SU-DHL-6 (cell line): ENCODE measurements around the gene LEF1.

Experiments
- H2AFZ ChIP-seq: fragments of 200-600 bp; sonication (generic); 2 replicates; pipeline ENCODE4 v1.6.1; 2014; ENCODE audit warnings: low read depth, mild to moderate bottlenecking, moderate library complexity, mixed read lengths, antibody characterized with exemption, low read length; ENCODE audit not compliant: severe bottlenecking
- H3F3A ChIP-seq: fragments of 200-600 bp; shearing (Covaris generic); 2 replicates; pipeline ENCODE4 v1.6.0; 2016; ENCODE audit warnings: antibody characterized with exemption, mild to moderate bottlenecking; ENCODE audit not compliant: insufficient read depth
- H3K27ac ChIP-seq: fragments of 200-600 bp; sonication (generic); 2 replicates; pipeline ENCODE4 v1.5.1; 2016; ENCODE audit warnings: low read depth, mild to moderate bottlenecking, low read length, moderate library complexity, mixed read lengths
- H3K27me3 ChIP-seq: fragments of 200-600 bp; sonication (generic), shearing (Covaris generic); 2 replicates; pipeline ENCODE4 v1.6.0; 2014; ENCODE audit warnings: mild to moderate bottlenecking, low read length
- H3K36me3 ChIP-seq: fragments of 200-600 bp; sonication (generic); 2 replicates; pipeline ENCODE4 v1.6.1; 2014; ENCODE audit warnings: mild to moderate bottlenecking, low read length, mixed read lengths
- H3K4me2 ChIP-seq: fragments of 300-600, 200-600 bp; shearing (Covaris generic), sonication (generic); 2 replicates; pipeline ENCODE4 v1.6.0; 2014; ENCODE audit warnings: low read length, low read depth, mild to moderate bottlenecking; ENCODE audit not compliant: poor library complexity, severe bottlenecking
- H3K4me3 ChIP-seq: fragments of 200-600 bp; sonication (generic); 2 replicates; pipeline ENCODE4 v1.5.1; 2014; ENCODE audit warnings: antibody characterized with exemption, low read length, mild to moderate bottlenecking, mixed read lengths; ENCODE audit not compliant: insufficient read depth, poor library complexity, severe bottlenecking
- H3K79me2 ChIP-seq: fragments of 200-600 bp; sonication (generic); 2 replicates; pipeline ENCODE4 v1.6.1; 2014; ENCODE audit warnings: mild to moderate bottlenecking, low read length, moderate library complexity; ENCODE audit not compliant: insufficient read depth
- H3K9ac ChIP-seq: fragments of 200-600 bp; sonication (generic); 2 replicates; pipeline ENCODE4 v1.7.0; 2014; ENCODE audit warnings: mild to moderate bottlenecking, low read length
- H3K9me2 ChIP-seq: fragments of 200-600 bp; sonication (generic); replicated peaks from 2 replicates; pipeline ENCODE4 v1.6.1; 2014; ENCODE audit warnings: low read length; ENCODE audit not compliant: insufficient read depth
- H3K9me3 ChIP-seq: fragments of 200-600 bp; sonication (generic); 2 replicates; pipeline ENCODE4 v1.6.1; 2014; ENCODE audit warnings: low read length, mixed read lengths; ENCODE audit not compliant: insufficient read depth
- H4K20me1 ChIP-seq: fragments of 200-600 bp; sonication (generic); 2 replicates; pipeline ENCODE4 v1.6.1; 2014; ENCODE audit warnings: low read depth, mild to moderate bottlenecking, antibody characterized with exemption, low read length, moderate library complexity, mixed read lengths
- EZH2phosphoT487 ChIP-seq: fragments of 200-600 bp; sonication (generic), shearing (Covaris generic); conservative IDR thresholded peaks from 2 replicates; pipeline ENCODE4 v1.6.1; 2018; ENCODE audit warnings: mild to moderate bottlenecking, antibody characterized with exemption, low read length, moderate library complexity, mixed read lengths
- TF ChIP-seq, protein P1 (sequence below): fragments of 200-600 bp; sonication (generic); IDR thresholded peaks from one replicate; pipeline ENCODE4 v1.5.1; 2017; ENCODE audit warnings: antibody characterized with exemption, mild to moderate bottlenecking, low read length, moderate library complexity; ENCODE audit not compliant: insufficient read depth, poor library complexity, severe bottlenecking

The LEF1 gene

DNA sequence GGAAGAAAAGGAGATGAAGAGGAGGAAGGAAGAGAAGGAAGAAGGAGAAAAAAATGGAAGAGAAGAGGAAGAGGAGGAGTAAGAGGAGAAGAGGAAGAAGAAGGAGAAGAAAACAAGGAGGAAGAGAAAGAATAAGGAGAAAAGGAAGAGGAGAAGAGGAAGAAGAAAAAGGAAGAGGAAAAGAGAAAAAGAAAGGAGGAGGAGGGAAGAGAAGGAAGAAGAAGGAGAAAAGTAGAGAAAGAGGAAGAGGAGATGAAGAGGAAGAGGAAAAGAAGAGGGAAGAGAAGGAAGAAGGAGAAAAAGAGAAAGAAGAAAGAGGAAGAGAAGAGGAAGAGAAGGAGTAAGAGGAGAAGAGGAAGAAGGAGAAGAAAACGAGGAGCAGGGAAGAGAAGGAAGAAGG, 11.8 kb upstream of the LEF1 start:
- Histone ChIP-seq H3K9me3 (no peaks in the 10 kb centered on the region), H3K27ac (no peak overlapping the region), H3K9me2 (no peaks in the 10 kb centered on the region), H3K9ac (no peak overlapping the region), H4K20me1 (no peaks in the 10 kb centered on the region), H3K27me3 (no peaks in the 10 kb centered on the region), H3K4me3 (no peak overlapping the region), H2AFZ (no peak overlapping the region), H3K79me2 (no peaks in the 10 kb centered on the region), H3F3A (no peaks in the 10 kb centered on the region), H3K4me2 (no peak overlapping the region), H3K36me3 (no peaks in the 10 kb centered on the region)
- TF ChIP-seq, protein P1, sequence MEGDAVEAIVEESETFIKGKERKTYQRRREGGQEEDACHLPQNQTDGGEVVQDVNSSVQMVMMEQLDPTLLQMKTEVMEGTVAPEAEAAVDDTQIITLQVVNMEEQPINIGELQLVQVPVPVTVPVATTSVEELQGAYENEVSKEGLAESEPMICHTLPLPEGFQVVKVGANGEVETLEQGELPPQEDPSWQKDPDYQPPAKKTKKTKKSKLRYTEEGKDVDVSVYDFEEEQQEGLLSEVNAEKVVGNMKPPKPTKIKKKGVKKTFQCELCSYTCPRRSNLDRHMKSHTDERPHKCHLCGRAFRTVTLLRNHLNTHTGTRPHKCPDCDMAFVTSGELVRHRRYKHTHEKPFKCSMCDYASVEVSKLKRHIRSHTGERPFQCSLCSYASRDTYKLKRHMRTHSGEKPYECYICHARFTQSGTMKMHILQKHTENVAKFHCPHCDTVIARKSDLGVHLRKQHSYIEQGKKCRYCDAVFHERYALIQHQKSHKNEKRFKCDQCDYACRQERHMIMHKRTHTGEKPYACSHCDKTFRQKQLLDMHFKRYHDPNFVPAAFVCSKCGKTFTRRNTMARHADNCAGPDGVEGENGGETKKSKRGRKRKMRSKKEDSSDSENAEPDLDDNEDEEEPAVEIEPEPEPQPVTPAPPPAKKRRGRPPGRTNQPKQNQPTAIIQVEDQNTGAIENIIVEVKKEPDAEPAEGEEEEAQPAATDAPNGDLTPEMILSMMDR: no peak

DNA sequence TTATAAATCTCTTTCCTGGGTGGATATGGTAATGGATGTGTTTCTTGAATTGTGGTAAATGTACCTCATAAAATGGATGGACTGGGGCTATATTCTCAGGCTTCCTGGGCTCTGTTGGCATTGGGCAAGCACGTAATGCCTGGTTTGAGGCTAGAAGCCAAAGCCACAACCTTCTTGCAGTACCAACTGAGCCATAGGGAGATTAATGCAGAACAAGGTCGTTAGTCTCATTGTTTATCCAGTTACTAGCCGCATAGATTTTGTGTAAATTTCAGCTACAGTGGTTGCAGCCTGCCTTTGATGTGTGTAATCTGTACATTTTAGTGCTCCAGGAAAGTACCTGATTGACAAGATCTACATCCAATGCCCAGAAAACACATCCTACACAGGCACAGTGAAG, 7.2 kb upstream of the LEF1 start:
- H3K36me3 ChIP-seq: no peaks in the 10 kb centered on the region
- H3K27ac ChIP-seq: no peak overlapping the region
- 0 out of 2 replicates have a peak, but pooled peaks cover 2% of the 10 kb centered on the region for H3F3A ChIP-seq

DNA sequence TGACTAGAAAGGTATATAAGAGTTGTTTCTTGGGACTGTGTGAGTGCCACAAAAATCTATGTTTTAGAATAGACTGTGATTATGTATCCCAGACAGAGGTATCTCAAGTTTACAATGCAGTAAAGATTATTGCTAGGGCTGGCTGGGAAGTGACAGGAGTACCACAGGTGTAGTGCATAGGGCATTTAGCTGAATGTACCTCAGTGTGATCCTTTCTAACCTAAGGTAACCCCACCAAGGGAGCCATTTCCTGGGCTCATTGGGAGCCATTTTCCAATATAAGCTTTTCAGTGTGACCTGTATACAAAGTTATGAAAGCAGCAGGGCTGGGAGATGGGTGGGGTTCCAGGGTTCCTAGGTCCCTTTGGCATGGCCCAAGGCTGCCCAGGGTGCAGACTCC, 6.1 kb upstream of the LEF1 start:
- Histone ChIP-seq H3K9me2 (no peaks in the 10 kb centered on the region), H3K9me3 (no peaks in the 10 kb centered on the region), H4K20me1 (no peaks in the 10 kb centered on the region), H3K27me3 (no peaks in the 10 kb centered on the region), H3K36me3 (no peaks in the 10 kb centered on the region), H3F3A (0 out of 2 replicates have a peak, but pooled peaks cover 7% of the 10 kb centered on the region), H3K9ac (no peak overlapping the region), H3K79me2 (no peaks in the 10 kb centered on the region), H3K27ac (no peak overlapping the region), H2AFZ (no peak overlapping the region), H3K4me3 (no peak overlapping the region), H3K4me2 (no peak overlapping the region)
- no peak for TF ChIP-seq EZH2phosphoT487
- TF ChIP-seq, protein P1: no peak

More for the DNA sequence above, 7.2 kb upstream of the LEF1 start:
- Histone ChIP-seq H2AFZ (no peak overlapping the region), H3K9me3 (no peaks in the 10 kb centered on the region), H3K9me2 (no peaks in the 10 kb centered on the region), H3K4me3 (no peak overlapping the region), H3K27me3 (no peaks in the 10 kb centered on the region), H3K4me2 (no peak overlapping the region), H3K79me2 (no peaks in the 10 kb centered on the region), H4K20me1 (no peaks in the 10 kb centered on the region), H3K9ac (no peak overlapping the region)
- no peak for TF ChIP-seq EZH2phosphoT487
- TF ChIP-seq, protein P1: no peak
